Measurements from ENCODE around the gene MYO1G. TPM values are rescaled to one million over a fixed set of nuclear protein-coding genes. Genes with fewer than 3 reads are reported as not detected.

MYO1G gene
- total RNA-seq, 4 donors from 2014 or later, result 1.3 to 5.0 (median 2.6) TPM

- H3K4me3 ChIP-seq, result no peak overlapping the region
- TF ChIP-seq POLR2A (IDR thresholded peaks at IDR 0.05) (no peak), CTCF (IDR thresholded peaks at IDR 0.05) (no peak)
- peaks cover 17 to 45% (median 24%) of the 10 kb centered on the region in 3 donors for H3K4me1 ChIP-seq
- H3K36me3 ChIP-seq, result peaks cover 0 to 3% (median 0%) of the 10 kb centered on the region in 3 donors
- DNase-seq, result no peak
- no peaks in the 10 kb centered on the region for H3K27me3 ChIP-seq
- WGBS, 2 donors, result 97 to 100% methylated on average over 4 of the region's 4 CpGs
- intact Hi-C loops (cut with DNase I), result no loop called here
- H3K27ac ChIP-seq, result no peak overlapping the region
- no peaks in the 10 kb centered on the region for H3K9me3 ChIP-seq
These were observed 25.0 kb upstream of the MYO1G start for GRCh38 chr7:45003789-45004188.

GRCh38 chr7:45001826-45002225 is 23.0 kb upstream of the MYO1G start:
- H3K4me3 ChIP-seq, result peak overlapping the region in 3 of 4 donors; percentile 75 to 86 (median 83)

DNA sequence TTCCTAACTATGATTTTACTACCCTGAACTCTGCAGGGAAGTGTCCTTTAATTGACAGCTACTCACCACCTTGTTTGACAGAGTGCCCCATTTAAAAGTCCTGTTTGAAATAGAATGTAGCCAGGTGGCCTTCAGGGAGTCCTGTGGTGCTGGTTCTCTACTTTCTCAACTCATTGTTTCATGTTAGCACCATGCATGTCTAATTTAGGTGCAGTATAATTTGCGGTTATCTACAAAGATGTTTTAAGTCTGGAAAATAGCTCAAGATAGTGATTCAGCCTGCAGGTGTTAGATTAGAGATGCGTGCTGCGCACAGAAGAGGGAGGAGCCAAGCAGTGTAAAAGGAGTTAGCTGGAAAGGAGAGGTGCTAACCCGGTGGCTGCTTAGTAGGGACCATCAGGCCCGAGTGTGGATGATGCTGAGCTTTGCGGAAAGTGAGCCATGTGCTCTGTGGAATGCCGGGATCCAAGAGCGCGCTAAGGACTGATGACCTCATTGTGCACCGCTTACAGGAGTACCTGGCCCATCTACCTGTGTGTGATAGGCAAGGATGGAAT is 22.4 kb upstream of the MYO1G start:
- H3K4me1 ChIP-seq, result peaks cover 23 to 49% (median 28%) of the 10 kb centered on the region in 3 donors
- intact Hi-C loops (cut with DNase I), result no loop called here
- no peaks in the 10 kb centered on the region for H3K9me3 ChIP-seq
- peak overlapping the region; percentile 91 to 98 (median 94) for H3K27ac ChIP-seq
- DNase-seq, result no peak
- WGBS, 2 donors, result 20 to 23% methylated on average over 10 of the region's 10 CpGs
- H3K36me3 ChIP-seq, result peaks cover 0 to 3% (median 0%) of the 10 kb centered on the region in 3 donors
- peak overlapping the region; percentile 70 to 86 (median 79) for H3K4me3 ChIP-seq
- peak in 1 of 4 donors; percentile 25 for TF ChIP-seq POLR2A (IDR thresholded peaks at IDR 0.05)
- no peak for TF ChIP-seq CTCF (IDR thresholded peaks at IDR 0.05)
- no peaks in the 10 kb centered on the region for H3K27me3 ChIP-seq

More at GRCh38 chr7:45001826-45002225, 23.0 kb upstream of the MYO1G start:
- no peaks in the 10 kb centered on the region for H3K27me3 ChIP-seq
- peaks cover 0 to 3% (median 0%) of the 10 kb centered on the region in 3 donors for H3K36me3 ChIP-seq
- no peak for DNase-seq
- intact Hi-C loops (cut with DNase I), result no loop called here
- H3K27ac ChIP-seq, result peak overlapping the region; percentile 91 to 98 (median 94)
- 22% methylated on average over 2 of the region's 2 CpGs for whole genome bisulfite sequencing, 2 donors
- H3K4me1 ChIP-seq, result peaks cover 23 to 49% (median 28%) of the 10 kb centered on the region in 3 donors
- no peak for TF ChIP-seq POLR2A (IDR thresholded peaks at IDR 0.05)
- TF ChIP-seq CTCF (IDR thresholded peaks at IDR 0.05), result no peak
- no peaks in the 10 kb centered on the region for H3K9me3 ChIP-seq

GRCh38 chr7:45000093-45001032 is 21.5 kb upstream of the MYO1G start, which contains the start of gene CCM2:
Gene CCM2 (plus strand): TSS chr7:45000201. CDS start chr7:45000334, 133 bp downstream.
- Histone ChIP-seq H3K4me1 (peaks cover 23 to 49% (median 28%) of the 10 kb centered on the region in 3 donors), H3K27ac (peak within 1 kb of the TSS; percentile 91 to 98 (median 94)), H3K27me3 (no peaks in the 10 kb centered on the region), H3K36me3 (no peaks in the 10 kb centered on the region), H3K4me3 (peak within 1 kb of the TSS; percentile 70 to 86 (median 79)), H3K9me3 (no peaks in the 10 kb centered on the region)
- DNase-seq, result peak; percentile 54
- intact Hi-C loops (cut with DNase I), result no loop called here
- WGBS, 2 donors, result 2% methylated on average over 4 to 7 of the region's 77 CpGs
- TF ChIP-seq CTCF (IDR thresholded peaks at IDR 0.05) (no peak), POLR2A (IDR thresholded peaks at IDR 0.05) (peak in 1 of 4 donors; percentile 56)

Data from esophagus squamous epithelium (tissue), 5 donors.